Thyroid gland (tissue), 4 donors: ENCODE data around the gene TRIM5. TPM values are rescaled to one million over a fixed set of nuclear protein-coding genes. Genes with fewer than 3 reads are reported as not detected.

Source experiments
- DNase-seq, 2 donors: peaks; one replicate each; pipeline ENCODE4 v3.0.0-alpha.2; 2019
- H3K27ac ChIP-seq, 3 donors: fragments of 200-600 bp; sonication (generic); 1 replicate in 2 of 3; 2 replicates in 1 of 3; pipeline ENCODE4 v1.5.1; 2016 to 2019; ENCODE audit warnings: mild to moderate bottlenecking in 1 of 3, moderate library complexity in 1 of 3
- H3K27me3 ChIP-seq: fragments of 200-600 bp; sonication (generic); one replicate; pipeline ENCODE4 v1.5.1; 2019
- H3K36me3 ChIP-seq, 2 donors: fragments of 200-600 bp; sonication (generic); one replicate each; pipeline ENCODE4 v1.5.1; 2016 to 2019
- H3K4me1 ChIP-seq, 2 donors: fragments of 200-600 bp; sonication (generic); one replicate each; pipeline ENCODE4 v1.5.1; 2017 to 2019
- H3K4me3 ChIP-seq, 3 donors: fragments of 200-600 bp; sonication (generic); replicated peaks in 1 of 3; 1 replicate in 2 of 3; 2 replicates in 1 of 3; pipeline ENCODE4 v1.5.1; 2016; ENCODE audit warnings: mild to moderate bottlenecking in 1 of 3
- H3K9me3 ChIP-seq: fragments of 200-600 bp; sonication (generic); one replicate; pipeline ENCODE4 v1.5.1; 2017
- POLR2A ChIP-seq, 2 donors: fragments of 450-650 bp; IDR thresholded peaks; one replicate each; pipeline ENCODE4 v1.6.1; 2017; ENCODE audit warnings: antibody characterized with exemption in 2 of 2, mild to moderate bottlenecking in 2 of 2, moderate library complexity in 1 of 2
- WGBS, 2 donors: methylation state at CpG; one replicate each; pipeline ENCODE4 v1.1.5; 2017; 5-methylcytosine and 5-hydroxymethylcytosine counted together
- intact Hi-C: fragments of 100-400 bp; cut with DNase I; formaldehyde crosslinking; loops from one replicate; pipeline ENCODE4 v1.15.1; 2023
- total RNA-seq, 4 donors: library from RNA; depleted of rRNA; stranded (reverse); fragments of >200 nt; gene quantifications; one replicate each; pipeline ENCODE4 v1.2.3, GENCODE V29; 2016
- TF ChIP-seq, protein P1 (sequence below), 6 experiments: fragments of 200-600 bp in 3 of 6; fragments of 450-650 bp in 3 of 6; sonication (generic) in 3 of 6; IDR thresholded peaks; one replicate each; pipeline ENCODE4 v1.5.1; 2016 to 2019; ENCODE audit warnings: antibody characterized with exemption in 6 of 6, mild to moderate bottlenecking in 2 of 6, inconsistent platforms in 1 of 6, moderate library complexity in 1 of 6

TRIM5 gene
- total RNA-seq, 4 donors from 2014 or later, result 20.8 to 61.5 (median 43.3) TPM

DNA sequence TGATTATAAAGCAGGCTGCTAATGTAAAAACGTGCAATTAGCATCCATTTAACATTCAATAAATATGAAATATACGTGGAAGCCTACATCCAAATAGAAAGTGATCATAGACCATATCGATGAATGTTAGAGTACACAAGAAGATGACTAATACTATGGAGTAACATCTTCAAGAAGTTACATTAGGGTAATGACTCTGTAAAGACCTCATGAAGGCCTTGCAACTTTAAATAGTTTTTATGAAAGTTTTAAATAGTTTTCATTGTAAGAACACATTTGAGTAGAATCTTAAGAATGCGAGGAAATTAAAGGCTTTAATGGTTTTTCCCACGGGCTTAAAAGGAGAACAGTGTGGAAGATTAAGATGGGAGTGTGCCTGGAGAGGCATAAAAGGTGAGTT is 58.7 kb downstream of the TRIM5 start:
- H3K36me3 ChIP-seq, result no peaks in the 10 kb centered on the region
- TF ChIP-seq, protein P1, sequence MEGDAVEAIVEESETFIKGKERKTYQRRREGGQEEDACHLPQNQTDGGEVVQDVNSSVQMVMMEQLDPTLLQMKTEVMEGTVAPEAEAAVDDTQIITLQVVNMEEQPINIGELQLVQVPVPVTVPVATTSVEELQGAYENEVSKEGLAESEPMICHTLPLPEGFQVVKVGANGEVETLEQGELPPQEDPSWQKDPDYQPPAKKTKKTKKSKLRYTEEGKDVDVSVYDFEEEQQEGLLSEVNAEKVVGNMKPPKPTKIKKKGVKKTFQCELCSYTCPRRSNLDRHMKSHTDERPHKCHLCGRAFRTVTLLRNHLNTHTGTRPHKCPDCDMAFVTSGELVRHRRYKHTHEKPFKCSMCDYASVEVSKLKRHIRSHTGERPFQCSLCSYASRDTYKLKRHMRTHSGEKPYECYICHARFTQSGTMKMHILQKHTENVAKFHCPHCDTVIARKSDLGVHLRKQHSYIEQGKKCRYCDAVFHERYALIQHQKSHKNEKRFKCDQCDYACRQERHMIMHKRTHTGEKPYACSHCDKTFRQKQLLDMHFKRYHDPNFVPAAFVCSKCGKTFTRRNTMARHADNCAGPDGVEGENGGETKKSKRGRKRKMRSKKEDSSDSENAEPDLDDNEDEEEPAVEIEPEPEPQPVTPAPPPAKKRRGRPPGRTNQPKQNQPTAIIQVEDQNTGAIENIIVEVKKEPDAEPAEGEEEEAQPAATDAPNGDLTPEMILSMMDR (IDR thresholded peaks at IDR 0.05), result no peak
- no peak for TF ChIP-seq POLR2A (IDR thresholded peaks at IDR 0.05)
- peaks cover 15 to 22% of the 10 kb centered on the region in 2 donors for H3K4me1 ChIP-seq
- no peak overlapping the region for H3K27ac ChIP-seq
- H3K4me3 ChIP-seq, result no peak overlapping the region
- intact Hi-C loops, result no loop called here
- H3K27me3 ChIP-seq, result no peaks in the 10 kb centered on the region
- H3K9me3 ChIP-seq, result no peaks in the 10 kb centered on the region
- WGBS, 2 donors, result 82 to 85% methylated on average over 5 of the region's 5 CpGs
- no peak for DNase-seq

DNA sequence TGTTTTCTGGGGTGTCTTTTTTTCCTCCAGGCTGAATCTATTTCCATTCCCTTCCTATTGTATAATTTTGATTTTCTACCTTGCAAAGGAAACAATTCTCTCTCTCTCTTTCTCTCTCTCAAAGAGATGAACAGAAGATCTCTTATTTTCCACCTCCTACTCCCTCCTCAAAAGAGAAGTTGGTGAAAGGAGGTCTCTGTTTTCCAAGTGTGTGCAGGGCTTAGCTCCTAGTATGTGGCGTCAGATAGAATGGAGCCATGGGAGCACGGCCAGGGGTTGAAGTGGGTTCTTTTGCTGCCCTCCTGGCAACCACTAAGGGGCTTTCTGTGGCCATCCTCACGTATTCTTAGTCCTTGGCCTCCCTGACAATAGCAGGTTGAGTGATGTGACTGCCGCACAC is 59.6 kb downstream of the TRIM5 start:
- TF ChIP-seq POLR2A (IDR thresholded peaks at IDR 0.05), result no peak
- TF ChIP-seq, protein P1 (IDR thresholded peaks at IDR 0.05), result no peak
- H3K4me3 ChIP-seq, result peak overlapping the region in 2 of 3 donors; percentile 36 to 42
- H3K9me3 ChIP-seq, result no peaks in the 10 kb centered on the region
- H3K4me1 ChIP-seq, result peaks cover 20 to 32% of the 10 kb centered on the region in 2 donors
- 20 to 33% methylated on average over 4 of the region's 4 CpGs for WGBS, 2 donors
- H3K36me3 ChIP-seq, result no peaks in the 10 kb centered on the region
- intact Hi-C loops, result no loop called here
- no peaks in the 10 kb centered on the region for H3K27me3 ChIP-seq
- no peak for DNase-seq
- peak overlapping the region; percentile 6 to 50 (median 37) for H3K27ac ChIP-seq

DNA sequence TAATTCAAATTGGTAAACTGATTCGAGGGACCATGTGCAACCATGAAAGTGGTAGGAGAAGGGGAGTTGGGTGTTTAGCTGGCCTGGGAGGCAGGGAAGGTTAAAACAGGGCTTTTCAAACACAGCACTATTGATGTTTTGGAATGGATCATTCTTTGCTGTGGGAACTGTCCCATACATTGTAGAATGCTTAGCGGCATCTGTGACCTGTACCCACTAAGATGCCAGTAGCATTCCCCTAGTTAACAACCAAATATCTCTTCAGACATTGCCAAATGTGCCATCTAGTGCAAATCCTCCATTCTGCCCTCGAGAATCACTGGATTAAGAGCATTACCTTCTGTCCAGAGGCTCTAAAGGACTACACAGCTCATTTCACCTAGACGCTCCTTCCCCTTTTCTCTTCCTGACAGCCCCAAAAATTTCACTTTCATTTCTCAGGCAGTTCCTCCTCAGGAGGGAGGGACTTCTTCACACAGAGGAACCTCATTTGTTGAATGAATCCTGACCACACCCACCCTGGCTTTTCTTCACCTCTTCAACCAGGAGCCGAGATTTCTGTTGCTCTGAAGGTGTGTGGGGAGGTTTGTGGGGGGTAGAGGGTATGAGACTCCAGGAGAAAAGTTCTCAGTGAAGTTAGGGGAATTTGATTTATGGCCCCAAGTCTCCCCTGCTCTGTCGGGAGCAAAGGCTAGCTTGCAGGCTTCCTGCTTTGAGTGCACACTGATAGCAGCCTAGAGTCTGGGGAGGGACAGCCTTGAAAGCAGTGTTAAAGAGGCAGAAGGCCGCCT is 60.2 kb downstream of the TRIM5 start, which contains the start of gene TRIM34:
TRIM34 (plus strand) TSS at position 513 of the 791 bp plus-strand sequence. CDS start 7,331 bp downstream, outside the sequence.
- Histone ChIP-seq H3K27me3 (no peaks in the 10 kb centered on the region), H3K27ac (peak within 1 kb of the TSS; percentile 6 to 50 (median 37)), H3K9me3 (no peaks in the 10 kb centered on the region), H3K36me3 (no peaks in the 10 kb centered on the region), H3K4me3 (peak within 1 kb of the TSS in 2 of 3 donors; percentile 36 to 42), H3K4me1 (peaks cover 20 to 32% of the 10 kb centered on the region in 2 donors)
- DNase-seq, result peak; percentile 68 to 74
- WGBS, 2 donors, result 15 to 16% methylated on average over 7 of the region's 7 CpGs
- peak in 1 of 2 donors; percentile 67 for TF ChIP-seq POLR2A (IDR thresholded peaks at IDR 0.05)
- TF ChIP-seq, protein P1 (IDR thresholded peaks at IDR 0.05), result no peak
- intact Hi-C loops, result no loop called here

GRCh38 chr11:5622802-5623201 is 62.1 kb downstream of the TRIM5 start:
- WGBS, 2 donors, result 98 to 99% methylated on average over 3 of the region's 3 CpGs
- Histone ChIP-seq H3K9me3 (no peaks in the 10 kb centered on the region), H3K36me3 (no peaks in the 10 kb centered on the region), H3K27me3 (no peaks in the 10 kb centered on the region), H3K4me3 (no peak overlapping the region), H3K4me1 (peaks cover 20 to 32% of the 10 kb centered on the region in 2 donors), H3K27ac (no peak overlapping the region)
- intact Hi-C loops, result no loop called here
- no peak for TF ChIP-seq POLR2A (IDR thresholded peaks at IDR 0.05)
- TF ChIP-seq, protein P1 (IDR thresholded peaks at IDR 0.05), result no peak
- DNase-seq, result no peak

GRCh38 chr11:5621580-5621979 is 63.3 kb downstream of the TRIM5 start:
- no peak for DNase-seq
- Histone ChIP-seq H3K9me3 (no peaks in the 10 kb centered on the region), H3K36me3 (no peaks in the 10 kb centered on the region), H3K27ac (no peak overlapping the region), H3K4me1 (peaks cover 20 to 32% of the 10 kb centered on the region in 2 donors), H3K27me3 (no peaks in the 10 kb centered on the region), H3K4me3 (no peak overlapping the region)
- intact Hi-C loops, result no loop called here
- TF ChIP-seq POLR2A (IDR thresholded peaks at IDR 0.05), result no peak
- TF ChIP-seq, protein P1 (IDR thresholded peaks at IDR 0.05), result no peak
